Body of pancreas (tissue), 4 donors: ENCODE measurements around the gene ERCC6. TPM values are rescaled to one million over a fixed set of nuclear protein-coding genes. Genes with fewer than 3 reads are reported as not detected.

Experiments used
- ATAC-seq: fragments of 150-250 bp; one replicate; pipeline ENCODE4 v1.9.1; 2016
- DNase-seq, 4 donors: peaks; one replicate each; pipeline ENCODE4 v3.0.0-alpha.2; 2019
- H3K27ac ChIP-seq, 4 donors: fragments of 200-600 bp; sonication (generic); 1 replicate in 3 of 4; 2 replicates in 1 of 4; pipeline versions ENCODE4 v1.5.1 to v1.6.1; 2016 to 2019; ENCODE audit warnings: mild to moderate bottlenecking in 1 of 4, mixed read lengths in 1 of 4, moderate library complexity in 1 of 4
- H3K27me3 ChIP-seq, 2 donors: fragments of 200-600 bp; sonication (generic); one replicate each; pipeline ENCODE4 v1.6.0; 2016; ENCODE audit warnings: mild to moderate bottlenecking in 1 of 2
- H3K36me3 ChIP-seq, 2 donors: fragments of 200-600 bp; sonication (generic); replicated peaks in 1 of 2; 2 replicates each; pipeline ENCODE4 v1.5.1; 2016; ENCODE audit warnings: low read depth in 2 of 2; ENCODE audit not compliant: insufficient read depth in 1 of 2
- H3K4me1 ChIP-seq: fragments of 200-600 bp; sonication (generic); one replicate; pipeline ENCODE4 v1.6.0; 2016
- H3K4me3 ChIP-seq, 2 donors: fragments of 200-600 bp; sonication (generic); 1 replicate in 1 of 2; 2 replicates in 1 of 2; pipeline ENCODE4 v1.5.1; 2016 to 2019
- H3K9me3 ChIP-seq, 3 donors: fragments of 200-600 bp; sonication (generic); 1 replicate in 2 of 3; 2 replicates in 1 of 3; pipeline ENCODE4 v1.5.1; 2016
- POLR2A ChIP-seq, 3 donors: fragments of 450-650 bp; IDR thresholded peaks; one replicate each; pipeline ENCODE4 v1.6.1; 2016; ENCODE audit warnings: antibody characterized with exemption in 3 of 3, mild to moderate bottlenecking in 2 of 3
- WGBS, 2 donors: methylation state at CpG; one replicate each; pipeline ENCODE4 v1.1.5; 2017; 5-methylcytosine and 5-hydroxymethylcytosine counted together
- intact Hi-C: fragments of 100-400 bp; cut with DNase I; formaldehyde crosslinking; loops from one replicate; pipeline ENCODE4 v1.15.1; 2023
- total RNA-seq, 2 donors: library from RNA; depleted of rRNA; stranded (reverse); fragments of >200 nt; gene quantifications; one replicate each; pipeline ENCODE4 v1.1.0, GENCODE V29; 2016
- TF ChIP-seq, protein P1 (sequence below), 7 experiments: fragments of 450-650 bp in 4 of 7; fragments of 200-600 bp in 3 of 7; sonication (generic) in 3 of 7; IDR thresholded peaks; one replicate each; pipeline ENCODE4 v1.5.1; 2016 to 2019; ENCODE audit warnings: antibody characterized with exemption in 7 of 7

Gene ERCC6
- total RNA-seq: 10 to 100 TPM; 15.6 to 16.8 TPM

DNA sequence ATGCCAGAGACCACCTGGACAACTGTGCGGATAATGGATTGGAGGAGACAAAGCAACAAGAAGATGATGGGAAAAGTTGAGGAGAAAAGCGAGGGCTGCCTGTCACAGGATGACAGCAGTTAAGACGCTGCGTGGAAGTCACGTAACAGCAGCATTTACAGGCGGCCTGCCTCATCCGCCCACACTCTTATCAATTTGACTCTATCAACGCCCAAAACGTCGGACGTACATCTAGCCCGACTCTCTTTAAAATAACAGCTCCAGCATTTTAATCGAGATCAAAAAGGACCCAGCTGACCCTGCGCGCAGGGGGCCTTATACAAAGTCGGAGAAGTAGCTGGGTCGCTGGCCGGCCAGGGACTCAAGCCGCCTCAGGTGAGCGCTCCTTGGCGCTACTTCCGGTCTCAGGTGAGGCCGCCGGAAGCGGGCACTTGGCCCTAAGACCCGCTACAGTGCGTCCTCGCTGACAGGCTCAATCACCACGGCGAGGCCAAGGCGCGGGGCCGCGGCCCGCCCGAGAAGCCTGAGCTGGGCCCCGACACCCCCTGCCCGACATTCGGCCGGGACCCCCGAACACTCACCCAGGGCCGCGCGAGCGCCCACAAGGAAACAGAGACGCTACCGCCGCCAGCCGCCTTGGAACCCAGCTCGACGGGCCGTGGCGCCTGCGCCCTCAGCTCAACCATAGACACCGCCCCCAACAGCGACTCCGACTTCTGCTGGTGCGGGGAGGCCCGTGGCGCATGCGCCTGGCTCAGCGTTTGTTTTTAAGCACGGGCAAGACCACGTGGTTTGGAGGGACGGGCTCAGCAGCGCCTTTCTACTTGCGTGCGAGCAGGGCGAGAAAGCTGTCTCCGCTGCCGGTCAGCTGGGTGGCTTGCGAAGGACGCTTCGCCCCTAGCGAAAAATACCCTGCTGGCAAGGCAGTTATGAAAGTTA, at the start of gene ERCC6:
TSS of gene ERCC6 (minus strand) at position 741 of the 939 bp plus-strand sequence.
- intact Hi-C loops: no loop called here

DNA sequence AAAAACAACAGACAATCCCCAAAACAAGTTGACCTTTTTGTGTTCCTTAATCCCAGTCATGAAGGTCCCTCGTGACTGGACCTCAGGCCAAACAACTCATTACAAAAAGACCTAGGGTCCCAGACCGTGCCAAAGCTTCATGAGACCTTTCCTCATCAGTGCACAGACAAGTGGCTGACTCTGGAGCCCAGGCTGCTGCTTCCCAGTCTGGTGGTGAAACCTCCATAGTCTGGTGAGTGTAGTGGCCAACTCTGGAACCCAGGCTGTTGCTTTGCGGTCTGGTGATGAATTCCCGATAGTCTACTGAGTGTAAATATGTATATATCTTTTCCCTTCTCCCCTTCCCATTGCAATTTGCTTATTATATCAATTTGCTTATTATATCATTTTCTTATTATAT, 49.1 kb upstream of the ERCC6 start:
- intact Hi-C loops: no loop called here
- TF ChIP-seq, protein P1, sequence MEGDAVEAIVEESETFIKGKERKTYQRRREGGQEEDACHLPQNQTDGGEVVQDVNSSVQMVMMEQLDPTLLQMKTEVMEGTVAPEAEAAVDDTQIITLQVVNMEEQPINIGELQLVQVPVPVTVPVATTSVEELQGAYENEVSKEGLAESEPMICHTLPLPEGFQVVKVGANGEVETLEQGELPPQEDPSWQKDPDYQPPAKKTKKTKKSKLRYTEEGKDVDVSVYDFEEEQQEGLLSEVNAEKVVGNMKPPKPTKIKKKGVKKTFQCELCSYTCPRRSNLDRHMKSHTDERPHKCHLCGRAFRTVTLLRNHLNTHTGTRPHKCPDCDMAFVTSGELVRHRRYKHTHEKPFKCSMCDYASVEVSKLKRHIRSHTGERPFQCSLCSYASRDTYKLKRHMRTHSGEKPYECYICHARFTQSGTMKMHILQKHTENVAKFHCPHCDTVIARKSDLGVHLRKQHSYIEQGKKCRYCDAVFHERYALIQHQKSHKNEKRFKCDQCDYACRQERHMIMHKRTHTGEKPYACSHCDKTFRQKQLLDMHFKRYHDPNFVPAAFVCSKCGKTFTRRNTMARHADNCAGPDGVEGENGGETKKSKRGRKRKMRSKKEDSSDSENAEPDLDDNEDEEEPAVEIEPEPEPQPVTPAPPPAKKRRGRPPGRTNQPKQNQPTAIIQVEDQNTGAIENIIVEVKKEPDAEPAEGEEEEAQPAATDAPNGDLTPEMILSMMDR (IDR thresholded peaks at IDR 0.05): no peak
- no peak for TF ChIP-seq POLR2A (IDR thresholded peaks at IDR 0.05)
- WGBS, 2 donors: 56 to 71% methylated on average over 4 of the region's 4 CpGs
- H3K9me3 ChIP-seq: no peaks in the 10 kb centered on the region
- H3K4me3 ChIP-seq: no peak overlapping the region
- H3K27me3 ChIP-seq: no peaks in the 10 kb centered on the region
- H3K27ac ChIP-seq: no peak overlapping the region
- no peak for ATAC-seq
- DNase-seq: no peak
- H3K4me1 ChIP-seq: no peaks in the 10 kb centered on the region
- H3K36me3 ChIP-seq: no peaks in the 10 kb centered on the region

More for the DNA sequence above, at the start of gene ERCC6:
- H3K36me3 ChIP-seq: no peaks in the 10 kb centered on the region
- ATAC-seq (peak; percentile 97), DNase-seq (peak; percentile 97 to 99 (median 98))
- peak; percentile 79 to 89 (median 88) for TF ChIP-seq POLR2A (IDR thresholded peaks at IDR 0.05)
- TF ChIP-seq, protein P1 (IDR thresholded peaks at IDR 0.05): peak in 1 of 7 experiments; percentile 17
- peak within 1 kb of the TSS; percentile 52 to 66 for H3K4me3 ChIP-seq
- no peaks in the 10 kb centered on the region for H3K27me3 ChIP-seq
- H3K27ac ChIP-seq: peak within 1 kb of the TSS; percentile 76 to 90 (median 84)
- WGBS, 2 donors: 1% methylated on average over 27 to 72 of the region's 75 CpGs
- no peaks in the 10 kb centered on the region for H3K9me3 ChIP-seq
- H3K4me1 ChIP-seq: peaks cover 20% of the 10 kb centered on the region

DNA sequence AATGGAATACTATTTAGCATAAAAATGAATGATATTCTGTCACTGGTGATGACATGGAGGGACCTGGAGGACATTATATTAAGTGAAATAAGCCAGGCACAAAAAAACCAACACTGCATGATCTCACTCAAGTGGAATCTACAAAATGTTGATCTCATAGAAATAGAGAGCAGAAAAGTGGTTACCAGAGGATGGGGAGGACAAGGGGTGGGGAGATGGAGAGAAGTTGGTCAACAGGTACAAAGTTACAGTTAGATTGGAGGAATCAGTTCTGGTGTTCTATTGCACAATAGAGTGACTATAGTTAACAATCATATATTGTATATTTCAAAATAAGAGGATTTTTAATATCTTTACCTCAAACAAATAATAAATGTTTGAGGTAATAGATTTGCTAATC, 46.5 kb upstream of the ERCC6 start:
- Histone ChIP-seq H3K27ac (no peak overlapping the region), H3K4me3 (no peak overlapping the region), H3K9me3 (no peaks in the 10 kb centered on the region), H3K27me3 (no peaks in the 10 kb centered on the region), H3K36me3 (no peaks in the 10 kb centered on the region), H3K4me1 (no peaks in the 10 kb centered on the region)
- intact Hi-C loops: no loop called here
- ATAC-seq (no peak), DNase-seq (no peak)
- no peak for TF ChIP-seq POLR2A (IDR thresholded peaks at IDR 0.05)
- TF ChIP-seq, protein P1 (IDR thresholded peaks at IDR 0.05): no peak

DNA sequence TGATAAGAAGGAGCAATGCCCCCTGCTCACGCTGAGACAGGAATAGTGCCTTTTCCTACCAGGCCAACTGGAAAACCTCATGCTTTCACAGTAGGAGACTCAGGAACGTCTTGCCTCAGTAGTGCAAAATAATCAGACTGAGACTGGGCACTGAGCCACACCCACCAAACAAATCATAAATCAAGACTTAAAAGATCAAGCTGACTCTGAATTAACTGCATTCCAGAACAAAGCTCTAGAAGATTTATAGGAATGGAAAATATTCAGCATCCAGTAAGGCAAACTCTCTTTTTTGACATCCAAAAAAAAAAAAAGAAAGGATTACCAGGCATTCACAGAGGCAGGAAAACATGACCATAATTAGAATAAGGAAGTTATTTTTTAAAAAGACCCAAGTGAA, 40.7 kb upstream of the ERCC6 start:
- DNase-seq: no peak
- Histone ChIP-seq H3K9me3 (no peaks in the 10 kb centered on the region), H3K4me3 (no peak overlapping the region), H3K27ac (no peak overlapping the region), H3K27me3 (no peaks in the 10 kb centered on the region), H3K36me3 (no peaks in the 10 kb centered on the region), H3K4me1 (no peaks in the 10 kb centered on the region)
- no peak for ATAC-seq
- 35 to 36% methylated on average over 2 of the region's 2 CpGs for WGBS, 2 donors
- intact Hi-C loops: no loop called here
- no peak for TF ChIP-seq POLR2A (IDR thresholded peaks at IDR 0.05)
- TF ChIP-seq, protein P1 (IDR thresholded peaks at IDR 0.05): no peak
